IMR-90 (cell line): ENCODE results near the gene SREBF2. TPM values are rescaled to one million over a fixed set of nuclear protein-coding genes. Genes with fewer than 3 reads are reported as not detected.

Experiments
- ATAC-seq: fragments of 200-7000 bp; cut with Tn5 transposase; 2 replicates; pipeline ENCODE4 v1.9.1; 2020; ENCODE audit warnings: low read depth, mild to moderate bottlenecking, moderate library complexity
- BruUV-seq: library from RNA; stranded (reverse); fragments of 400-500 nt; replicated peaks from 2 replicates; lab custom pipeline; 2021; lab: Mats Ljungman, UMichigan
- CTCF ChIA-PET: fragments of 300-600 bp; formaldehyde crosslinking; extraction: SDS; loops from one replicate; lab custom pipeline; 2021; ENCODE audit warnings: antibody characterized with exemption; lab: Yijun Ruan, JAX
- POLR2A ChIA-PET: fragments of 300-600 bp; sonication (Branson Sonifier 250); formaldehyde crosslinking; loops from one replicate; lab custom pipeline; 2022; ENCODE audit warnings: antibody characterized with exemption; ENCODE audit not compliant: unreplicated experiment; lab: Charles Lee
- DNase-seq: peaks from one replicate; pipeline ENCODE4 v3.0.0; 2013
- H2AFZ ChIP-seq: replicated peaks from 2 replicates; pipeline ENCODE3; 2013; ENCODE audit warnings: low read length, mild to moderate bottlenecking; ENCODE audit not compliant: poor library complexity
- H2AK5ac ChIP-seq: 2 replicates; pipeline ENCODE4 v1.6.1; 2013; ENCODE audit warnings: low read depth, low read length, inconsistent platforms
- H2AK9ac ChIP-seq: replicated peaks from 2 replicates; pipeline ENCODE3; 2013; ENCODE audit warnings: mild to moderate bottlenecking, low read depth, low read length, moderate library complexity; ENCODE audit not compliant: poor library complexity
- H2BK120ac ChIP-seq: 2 replicates; pipeline ENCODE4 v1.6.1; 2013; ENCODE audit warnings: low read depth, low read length, inconsistent platforms
- H2BK15ac ChIP-seq: 3 replicates; pipeline ENCODE4 v1.6.1; 2013; ENCODE audit warnings: low read depth, low read length, inconsistent platforms
- H2BK20ac ChIP-seq: 2 replicates; pipeline ENCODE4 v1.6.1; 2013; ENCODE audit warnings: low read depth, mild to moderate bottlenecking, inconsistent platforms, low read length, moderate library complexity
- H2BK5ac ChIP-seq: 2 replicates; pipeline ENCODE4 v1.6.1; 2013; ENCODE audit warnings: mild to moderate bottlenecking, low read depth, low read length, inconsistent platforms; ENCODE audit not compliant: poor library complexity, severe bottlenecking
- H3K14ac ChIP-seq: replicated peaks from 2 replicates; pipeline ENCODE4 v1.6.1; 2013; ENCODE audit warnings: low read depth, low read length, inconsistent platforms
- H3K18ac ChIP-seq: 2 replicates; pipeline ENCODE4 v1.6.1; 2013; ENCODE audit warnings: low read depth, low read length, control low read depth
- H3K23ac ChIP-seq: 2 replicates; pipeline ENCODE4 v1.6.1; 2013; ENCODE audit warnings: low read depth, low read length, inconsistent platforms
- H3K27ac ChIP-seq: 2 replicates; pipeline ENCODE4 v1.5.1; 2013; ENCODE audit warnings: mild to moderate bottlenecking, control low read depth, low read length; ENCODE audit not compliant: insufficient read depth
- H3K27me3 ChIP-seq: 2 replicates; pipeline ENCODE4 v1.6.1; 2013; ENCODE audit warnings: low read length; ENCODE audit not compliant: control insufficient read depth, insufficient read depth
- H3K36me3 ChIP-seq: 2 replicates; pipeline ENCODE4 v1.6.1; 2013; ENCODE audit warnings: low read length, mixed read lengths; ENCODE audit not compliant: control insufficient read depth, insufficient read depth
- H3K4ac ChIP-seq: 2 replicates; pipeline ENCODE4 v1.6.1; 2013; ENCODE audit warnings: low read depth, low read length, inconsistent platforms
- H3K4me1 ChIP-seq: 2 replicates; pipeline ENCODE4 v1.6.1; 2013; ENCODE audit warnings: low read length, mixed read lengths; ENCODE audit not compliant: control insufficient read depth, insufficient read depth
- H3K4me2 ChIP-seq: 2 replicates; pipeline ENCODE4 v1.6.1; 2013; ENCODE audit warnings: low read depth, mild to moderate bottlenecking, control low read depth, low read length, moderate library complexity
- H3K4me3 ChIP-seq: 2 replicates; pipeline ENCODE4 v1.5.1; 2013; ENCODE audit warnings: low read depth, mild to moderate bottlenecking, control low read depth, low read length, moderate library complexity; ENCODE audit not compliant: insufficient read depth
- H3K56ac ChIP-seq: 2 replicates; pipeline ENCODE4 v1.6.1; 2013; ENCODE audit warnings: low read length, inconsistent platforms; ENCODE audit not compliant: insufficient read depth; ENCODE audit errors: extremely low read depth
- H3K79me1 ChIP-seq, 2 experiments: 2 replicates each; pipeline ENCODE4 v1.6.1; 2013; ENCODE audit warnings: low read length in 2 of 2, inconsistent platforms in 1 of 2, low read depth in 1 of 2
- H3K9ac ChIP-seq: 2 replicates; pipeline ENCODE4 v1.6.1; 2013; ENCODE audit warnings: low read depth, low read length, control low read depth
- H3K9me1 ChIP-seq: 2 replicates; pipeline ENCODE4 v1.6.1; 2013; ENCODE audit warnings: low read length, inconsistent platforms; ENCODE audit not compliant: insufficient read depth
- H3K9me3 ChIP-seq: 2 replicates; pipeline ENCODE4 v1.6.1; 2013; ENCODE audit warnings: low read length; ENCODE audit not compliant: control insufficient read depth, insufficient read depth
- H4K20me1 ChIP-seq: 2 replicates; pipeline ENCODE4 v1.6.1; 2013; ENCODE audit warnings: low read length, inconsistent platforms; ENCODE audit not compliant: insufficient read depth
- H4K5ac ChIP-seq: 2 replicates; pipeline ENCODE4 v1.6.1; 2013; ENCODE audit warnings: mild to moderate bottlenecking, low read depth, low read length, control low read depth
- H4K8ac ChIP-seq, 2 experiments: 2 replicates each; pipeline ENCODE4 v1.6.1; 2013; ENCODE audit warnings: low read depth in 2 of 2, low read length in 2 of 2, control low read depth in 1 of 2, inconsistent platforms in 1 of 2
- H4K91ac ChIP-seq: 2 replicates; pipeline ENCODE4 v1.6.1; 2013; ENCODE audit warnings: low read depth, low read length, inconsistent platforms; ENCODE audit not compliant: insufficient read depth
- CEBPB ChIP-seq: IDR thresholded peaks from 2 replicates; pipeline ENCODE4 v1.6.1; 2012; ENCODE audit warnings: low read depth, low read length, improper control_type of control experiment
- ELK1 ChIP-seq: fragments of 150-350 bp; IDR thresholded peaks from 2 replicates; pipeline ENCODE4 v1.6.1; 2016; ENCODE audit warnings: low read depth, mild to moderate bottlenecking, low read length, moderate library complexity, borderline replicate concordance
- FOS ChIP-seq: fragments of 150-350 bp; IDR thresholded peaks from 2 replicates; pipeline ENCODE4 v1.6.1; 2016; ENCODE audit warnings: low read depth, low read length
- MAZ ChIP-seq: IDR thresholded peaks from 2 replicates; pipeline ENCODE4 v1.6.1; 2012; ENCODE audit warnings: low read depth, mild to moderate bottlenecking, low read length, improper control_type of control experiment, moderate library complexity, borderline replicate concordance
- MXI1 ChIP-seq: IDR thresholded peaks from 2 replicates; pipeline ENCODE4 v1.6.1; 2012; ENCODE audit warnings: low read depth, mild to moderate bottlenecking, low read length, moderate library complexity, borderline replicate concordance
- NFE2L2 ChIP-seq: fragments of 150-350 bp; IDR thresholded peaks from 2 replicates; pipeline ENCODE4 v1.6.1; 2016; ENCODE audit warnings: low read depth, mild to moderate bottlenecking, low read length
- POLR2A ChIP-seq: IDR thresholded peaks from 2 replicates; pipeline ENCODE4 v1.6.1; 2012; ENCODE audit warnings: mild to moderate bottlenecking, low read depth, low read length
- RAD21 ChIP-seq: IDR thresholded peaks from 2 replicates; pipeline ENCODE4 v1.6.1; 2012; ENCODE audit warnings: low read length, improper control_type of control experiment
- RCOR1 ChIP-seq: IDR thresholded peaks from 2 replicates; pipeline ENCODE4 v1.6.1; 2012; ENCODE audit warnings: mild to moderate bottlenecking, low read length, improper control_type of control experiment; ENCODE audit not compliant: insufficient replicate concordance
- SMC3 ChIP-seq: fragments of 150-350 bp; IDR thresholded peaks from 2 replicates; pipeline ENCODE4 v1.6.1; 2016; ENCODE audit warnings: low read depth, mild to moderate bottlenecking, antibody characterized with exemption, low read length, moderate library complexity
- USF2 ChIP-seq: fragments of 150-350 bp; IDR thresholded peaks from 2 replicates; pipeline ENCODE4 v1.6.1; 2017; ENCODE audit warnings: mild to moderate bottlenecking, antibody characterized with exemption, low read length, low read depth
- WGBS, 2 experiments: methylation state at CpG; one replicate each; pipeline versions ENCODE4 v1.1.5 to v1.1.7; 2013; ENCODE audit warnings: missing lambda C conversion rate in 2 of 2; ENCODE audit not compliant: insufficient read length in 1 of 2; ENCODE audit errors: extremely low coverage in 2 of 2; 5-methylcytosine and 5-hydroxymethylcytosine counted together
- dilution Hi-C: fragments of 300-500 bp; cut with HindIII; formaldehyde crosslinking; loops from one replicate; pipeline ENCODE4 v1.14.3; 2018; ENCODE audit warnings: low sequenced_read_pairs; ENCODE audit not compliant: unreplicated experiment
- in situ Hi-C: fragments of 300-500 bp; cut with MboI; formaldehyde crosslinking; loops from 3 replicates; pipeline ENCODE4 v1.14.3; 2019; ENCODE audit warnings: low sequenced_read_pairs, inconsistent platforms, mixed read lengths
- intact Hi-C: fragments of 100-400 bp; cut with micrococcal nuclease; formaldehyde crosslinking; loops from 2 replicates; pipeline ENCODE4 v1.10.0; 2022
- polyA plus RNA-seq, 3 experiments: library from polyadenylated mRNA; depleted of rRNA; stranded (reverse); fragments of >200 nt; gene quantifications; 2 replicates each; pipeline ENCODE4 v1.2.3, GENCODE V29; 2012; ENCODE audit warnings: low replicate concordance in 1 of 3
- total RNA-seq: library from RNA; depleted of rRNA; stranded (reverse); fragments of >200 nt; gene quantifications from 2 replicates; pipeline ENCODE4 v1.2.3, GENCODE V29; 2012
- TF ChIP-seq, protein P1 (sequence below): conservative IDR thresholded peaks from 2 replicates; pipeline ENCODE4 v1.5.1; 2012; ENCODE audit warnings: mild to moderate bottlenecking, low read depth, low read length, improper control_type of control experiment

Gene SREBF2
- total and polyA plus RNA-seq, 2 of the 4 experiments (the other 2 are of a cell fraction): 8.1 to 47.4 TPM

- Histone ChIP-seq H3K9ac (no peak overlapping the region), H2BK20ac (no peak overlapping the region), H3K23ac (no peak overlapping the region), H2BK15ac (no peak overlapping the region), H3K4me1 (peaks cover 14% of the 10 kb centered on the region), H2AK9ac (peak overlapping the region; percentile 48), H4K91ac (no peak overlapping the region), H3K4me2 (0 out of 2 replicates have a peak overlapping the region, but pooled peaks have one; percentile 35), H2BK120ac (no peak overlapping the region), H2BK5ac (peak overlapping the region; percentile 5), H3K4me3 (no peak overlapping the region), H3K36me3 (no peaks in the 10 kb centered on the region), H4K5ac (no peak overlapping the region), H3K56ac (no peak overlapping the region), H4K8ac (peak overlapping the region in 1 of 2 experiments; percentile 16; a peak in 1 of 4 replicates), H2AK5ac (peak overlapping the region; percentile 68; the same call in 1 of the 2 replicates), H3K14ac (no peak overlapping the region), H2AFZ (peak overlapping the region; percentile 71), H3K27me3 (no peaks in the 10 kb centered on the region), H3K27ac (no peak overlapping the region), H3K9me3 (no peaks in the 10 kb centered on the region), H3K18ac (no peak overlapping the region), H3K4ac (no peak overlapping the region), H3K79me1 (peaks cover 5 to 24% of the 10 kb centered on the region in 2 experiments), H4K20me1 (peaks cover 6% of the 10 kb centered on the region; the same call in 1 of the 2 replicates), H3K9me1 (no peaks in the 10 kb centered on the region)
- no TSS peak for BruUV-seq
- intact Hi-C loops (loop anchor here (1.0 kb wide), 4 partner anchors 118 to 275 kb away; no protein-coding TSS in a partner anchor), dilution Hi-C loops (no loop called here), in situ Hi-C loops (loop anchor here (5.0 kb wide), 1 partner anchor 244 kb away; the partner anchor contains the start of gene MEI1)
- WGBS, 2 experiments: 100% methylated on average over 1 of the region's 13 CpGs; no CpG with 5 or more reads in 1 of the 2 experiments
- CTCF ChIA-PET: interaction anchor here (0.5 to 2.0 kb wide), 16 partner anchors 13 to 504 kb away, joined by 3 to 26 read pairs (median 4); partner anchors contain the start of gene TNFRSF13C
- ATAC-seq (peak; percentile 95), DNase-seq (peak; percentile 91)
- POLR2A ChIA-PET: interaction anchor here (0.5 kb wide), 1 partner anchor 226 kb away, joined by 3 read pairs; no protein-coding TSS in a partner anchor
- TF ChIP-seq RAD21: peak; percentile 98
- TF ChIP-seq ELK1: no peak
- no peak for TF ChIP-seq RCOR1
- TF ChIP-seq USF2: no peak
- TF ChIP-seq MXI1: 0 out of 2 replicates have a peak, but pooled peaks have one; percentile 24
- TF ChIP-seq POLR2A: peak; percentile 65; the same call in 1 of the 2 replicates
- TF ChIP-seq NFE2L2: peak; percentile 34; the same call in 1 of the 2 replicates
- peak; percentile 35; the same call in 1 of the 2 replicates for TF ChIP-seq MAZ
- peak; percentile 84 for TF ChIP-seq SMC3
- TF ChIP-seq, protein P1, sequence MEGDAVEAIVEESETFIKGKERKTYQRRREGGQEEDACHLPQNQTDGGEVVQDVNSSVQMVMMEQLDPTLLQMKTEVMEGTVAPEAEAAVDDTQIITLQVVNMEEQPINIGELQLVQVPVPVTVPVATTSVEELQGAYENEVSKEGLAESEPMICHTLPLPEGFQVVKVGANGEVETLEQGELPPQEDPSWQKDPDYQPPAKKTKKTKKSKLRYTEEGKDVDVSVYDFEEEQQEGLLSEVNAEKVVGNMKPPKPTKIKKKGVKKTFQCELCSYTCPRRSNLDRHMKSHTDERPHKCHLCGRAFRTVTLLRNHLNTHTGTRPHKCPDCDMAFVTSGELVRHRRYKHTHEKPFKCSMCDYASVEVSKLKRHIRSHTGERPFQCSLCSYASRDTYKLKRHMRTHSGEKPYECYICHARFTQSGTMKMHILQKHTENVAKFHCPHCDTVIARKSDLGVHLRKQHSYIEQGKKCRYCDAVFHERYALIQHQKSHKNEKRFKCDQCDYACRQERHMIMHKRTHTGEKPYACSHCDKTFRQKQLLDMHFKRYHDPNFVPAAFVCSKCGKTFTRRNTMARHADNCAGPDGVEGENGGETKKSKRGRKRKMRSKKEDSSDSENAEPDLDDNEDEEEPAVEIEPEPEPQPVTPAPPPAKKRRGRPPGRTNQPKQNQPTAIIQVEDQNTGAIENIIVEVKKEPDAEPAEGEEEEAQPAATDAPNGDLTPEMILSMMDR: peak; percentile 96
- TF ChIP-seq CEBPB: peak; percentile 42
- TF ChIP-seq FOS: no peak; the same call in none of the 2 replicates
Measured at GRCh38 chr22:41940832-41941765, 108.2 kb downstream of the SREBF2 start.
